ENCODE data around the gene CDR2L.

Gene CDR2L

GRCh38 chr17:75012346-75013091 is 25.1 kb downstream of the CDR2L start, which contains the start of gene MRPL58:
Gene MRPL58, plus strand, starts transcription at chr17:75012670. Its CDS starts 17 bp downstream, at chr17:75012687.
- no peak for TF ChIP-seq EZH2 (IDR thresholded peaks at IDR 0.05; ENCODE audit: borderline replicate concordance, low read length)
- peak; percentile 32; the same call in 1 of the 2 replicates for TF ChIP-seq CTCF (IDR thresholded peaks at IDR 0.05; ENCODE audit: low read length)
- H2AFZ ChIP-seq (ENCODE audit: low read length) = peak within 1 kb of the TSS; percentile 99
- no peaks in the 10 kb centered on the region for H4K20me1 ChIP-seq (ENCODE audit: insufficient read depth, low read length)
- H3K9me2 ChIP-seq (ENCODE audit: low read depth, low read length) = no peaks in the 10 kb centered on the region
- peak within 1 kb of the TSS; percentile 56 for H3K27ac ChIP-seq (ENCODE audit: low read depth, low read length, poor library complexity, severe bottlenecking)
- H3K9ac ChIP-seq (ENCODE audit: low read length) = peak within 1 kb of the TSS; percentile 87
- H3K36me3 ChIP-seq (ENCODE audit: insufficient read depth, low read length) = peaks cover 9% of the 10 kb centered on the region; the same call in 1 of the 2 replicates
- peak within 1 kb of the TSS; percentile 96 for H3K4me2 ChIP-seq (ENCODE audit: low read length)
- no peaks in the 10 kb centered on the region for H3K9me3 ChIP-seq (ENCODE audit: low read length)
- H3F3A ChIP-seq (ENCODE audit: insufficient read depth, low read length) = no peaks in the 10 kb centered on the region
- peak within 1 kb of the TSS; percentile 91 for H3K4me3 ChIP-seq (ENCODE audit: low read depth, low read length, poor library complexity, severe bottlenecking)
- peaks cover 20% of the 10 kb centered on the region for H3K4me1 ChIP-seq (ENCODE audit: insufficient read depth, low read length, severe bottlenecking)
- H3K27me3 ChIP-seq (ENCODE audit: insufficient read depth, low read length) = no peaks in the 10 kb centered on the region
- peaks cover 8% of the 10 kb centered on the region; the same call in 1 of the 2 replicates for H3K79me2 ChIP-seq (ENCODE audit: insufficient read depth, low read length)

- Histone ChIP-seq H3K27ac (ENCODE audit: low read depth, low read length, poor library complexity, severe bottlenecking) (peak overlapping the region; percentile 56), H3K9me2 (ENCODE audit: low read depth, low read length) (no peaks in the 10 kb centered on the region), H3K4me3 (ENCODE audit: low read depth, low read length, poor library complexity, severe bottlenecking) (peak overlapping the region; percentile 91), H3K4me1 (ENCODE audit: insufficient read depth, low read length, severe bottlenecking) (peaks cover 20% of the 10 kb centered on the region), H3K4me2 (ENCODE audit: low read length) (peak overlapping the region; percentile 96), H3K79me2 (ENCODE audit: insufficient read depth, low read length) (peaks cover 8% of the 10 kb centered on the region; the same call in 1 of the 2 replicates), H4K20me1 (ENCODE audit: insufficient read depth, low read length) (no peaks in the 10 kb centered on the region), H3K9ac (ENCODE audit: low read length) (peak overlapping the region; percentile 87), H3F3A (ENCODE audit: insufficient read depth, low read length) (no peaks in the 10 kb centered on the region), H2AFZ (ENCODE audit: low read length) (0 out of 2 replicates have a peak overlapping the region, but pooled peaks have one; percentile 13), H3K36me3 (ENCODE audit: insufficient read depth, low read length) (peaks cover 13% of the 10 kb centered on the region; the same call in 1 of the 2 replicates), H3K9me3 (ENCODE audit: low read length) (no peaks in the 10 kb centered on the region), H3K27me3 (ENCODE audit: insufficient read depth, low read length) (no peaks in the 10 kb centered on the region)
- TF ChIP-seq EZH2 (IDR thresholded peaks at IDR 0.05; ENCODE audit: borderline replicate concordance, low read length) (no peak), CTCF (IDR thresholded peaks at IDR 0.05; ENCODE audit: low read length) (no peak)
Observed at GRCh38 chr17:75013092-75013559, 25.7 kb downstream of the CDR2L start.

- no peak overlapping the region for H3K4me2 ChIP-seq (ENCODE audit: low read length)
- TF ChIP-seq EZH2 (IDR thresholded peaks at IDR 0.05; ENCODE audit: borderline replicate concordance, low read length) (no peak), CTCF (IDR thresholded peaks at IDR 0.05; ENCODE audit: low read length) (no peak)
- H3K36me3 ChIP-seq (ENCODE audit: insufficient read depth, low read length) = peaks cover 44% of the 10 kb centered on the region
- H3F3A ChIP-seq (ENCODE audit: insufficient read depth, low read length) = no peaks in the 10 kb centered on the region
- H3K79me2 ChIP-seq (ENCODE audit: insufficient read depth, low read length) = no peaks in the 10 kb centered on the region
- no peaks in the 10 kb centered on the region for H3K4me1 ChIP-seq (ENCODE audit: insufficient read depth, low read length, severe bottlenecking)
- H3K27me3 ChIP-seq (ENCODE audit: insufficient read depth, low read length) = no peaks in the 10 kb centered on the region
- no peaks in the 10 kb centered on the region for H3K9me3 ChIP-seq (ENCODE audit: low read length)
- no peaks in the 10 kb centered on the region for H4K20me1 ChIP-seq (ENCODE audit: insufficient read depth, low read length)
- H3K4me3 ChIP-seq (ENCODE audit: low read depth, low read length, poor library complexity, severe bottlenecking) = no peak overlapping the region
- no peak overlapping the region for H3K27ac ChIP-seq (ENCODE audit: low read depth, low read length, poor library complexity, severe bottlenecking)
- no peak overlapping the region for H2AFZ ChIP-seq (ENCODE audit: low read length)
- no peak overlapping the region for H3K9ac ChIP-seq (ENCODE audit: low read length)
- H3K9me2 ChIP-seq (ENCODE audit: low read depth, low read length) = no peaks in the 10 kb centered on the region
Observed at GRCh38 chr17:75019146-75019545, 31.7 kb downstream of the CDR2L start.

Data from OCI-LY1 (cell line).